ENCODE data around the gene SMPD3.

Gene SMPD3

DNA sequence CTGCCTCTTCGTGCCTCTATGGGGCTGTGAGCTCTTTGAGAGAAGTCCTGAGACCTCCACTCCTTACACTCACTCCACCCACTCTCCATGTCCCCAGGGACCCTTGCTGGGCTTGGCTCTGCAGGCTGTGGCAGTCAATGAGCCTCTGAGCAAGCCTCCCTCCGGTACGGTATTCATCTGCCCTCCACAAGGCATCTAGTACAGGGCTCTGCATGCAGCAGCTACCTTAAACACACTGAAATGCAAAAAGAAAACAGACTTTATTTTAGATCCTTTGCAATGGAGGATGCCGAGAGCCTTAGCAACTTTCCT lies 38.9 kb upstream of the SMPD3 start:
- no peaks in the 10 kb centered on the region for H3K36me3 ChIP-seq (ENCODE audit: control insufficient read depth, insufficient read depth, low read length)
- DNase-seq (ENCODE audit: extremely low read depth, insufficient read length) = no peak
- H3K4me3 ChIP-seq (replicated peaks; ENCODE audit: low read depth, low read length) = no peak overlapping the region
- TF ChIP-seq, protein P1, sequence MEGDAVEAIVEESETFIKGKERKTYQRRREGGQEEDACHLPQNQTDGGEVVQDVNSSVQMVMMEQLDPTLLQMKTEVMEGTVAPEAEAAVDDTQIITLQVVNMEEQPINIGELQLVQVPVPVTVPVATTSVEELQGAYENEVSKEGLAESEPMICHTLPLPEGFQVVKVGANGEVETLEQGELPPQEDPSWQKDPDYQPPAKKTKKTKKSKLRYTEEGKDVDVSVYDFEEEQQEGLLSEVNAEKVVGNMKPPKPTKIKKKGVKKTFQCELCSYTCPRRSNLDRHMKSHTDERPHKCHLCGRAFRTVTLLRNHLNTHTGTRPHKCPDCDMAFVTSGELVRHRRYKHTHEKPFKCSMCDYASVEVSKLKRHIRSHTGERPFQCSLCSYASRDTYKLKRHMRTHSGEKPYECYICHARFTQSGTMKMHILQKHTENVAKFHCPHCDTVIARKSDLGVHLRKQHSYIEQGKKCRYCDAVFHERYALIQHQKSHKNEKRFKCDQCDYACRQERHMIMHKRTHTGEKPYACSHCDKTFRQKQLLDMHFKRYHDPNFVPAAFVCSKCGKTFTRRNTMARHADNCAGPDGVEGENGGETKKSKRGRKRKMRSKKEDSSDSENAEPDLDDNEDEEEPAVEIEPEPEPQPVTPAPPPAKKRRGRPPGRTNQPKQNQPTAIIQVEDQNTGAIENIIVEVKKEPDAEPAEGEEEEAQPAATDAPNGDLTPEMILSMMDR (IDR thresholded peaks at IDR 0.05; ENCODE audit: insufficient read depth, low read length, poor library complexity, severe bottlenecking) = no peak
- H3K27me3 ChIP-seq (replicated peaks; ENCODE audit: control insufficient read depth, insufficient read depth, low read length) = no peaks in the 10 kb centered on the region

DNA sequence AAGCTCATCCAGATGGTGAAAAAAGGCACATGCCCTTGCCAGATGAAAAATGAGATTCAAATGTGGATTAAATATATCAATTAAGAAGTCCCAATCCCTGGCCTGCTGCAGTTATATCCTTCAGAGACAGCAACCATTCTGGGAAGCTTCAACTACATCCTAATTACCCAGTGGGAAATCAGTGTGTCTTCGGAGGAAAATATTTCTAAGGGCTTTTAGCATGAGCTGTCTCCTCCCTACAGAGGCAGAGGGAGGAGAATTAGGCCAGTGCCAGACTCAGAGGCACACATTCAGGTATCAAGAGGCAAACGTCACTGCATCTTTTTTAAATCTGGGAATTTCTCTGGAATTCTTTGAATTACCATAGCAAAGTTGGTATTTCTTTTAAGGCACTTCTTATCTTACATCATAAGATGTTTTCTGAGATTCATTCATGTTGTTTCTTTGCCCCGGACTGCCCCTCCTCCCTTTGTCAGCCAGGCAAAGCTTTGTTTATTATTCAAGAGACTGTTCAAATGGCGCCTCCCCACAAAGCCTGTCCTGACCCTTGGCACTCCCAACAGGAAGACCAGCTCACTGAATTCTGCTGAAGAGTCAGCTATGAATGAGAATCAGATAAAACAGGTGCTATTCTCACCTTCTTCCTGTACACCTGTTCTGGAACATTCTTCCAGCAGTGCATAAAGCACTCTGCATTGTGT lies 38.3 kb upstream of the SMPD3 start:
- no peaks in the 10 kb centered on the region for H3K36me3 ChIP-seq (ENCODE audit: control insufficient read depth, insufficient read depth, low read length)
- DNase-seq (ENCODE audit: extremely low read depth, insufficient read length) = no peak
- H3K4me3 ChIP-seq (replicated peaks; ENCODE audit: low read depth, low read length) = no peak overlapping the region
- TF ChIP-seq, protein P1 (IDR thresholded peaks at IDR 0.05; ENCODE audit: insufficient read depth, low read length, poor library complexity, severe bottlenecking) = no peak
- no peaks in the 10 kb centered on the region for H3K27me3 ChIP-seq (replicated peaks; ENCODE audit: control insufficient read depth, insufficient read depth, low read length)

DNA sequence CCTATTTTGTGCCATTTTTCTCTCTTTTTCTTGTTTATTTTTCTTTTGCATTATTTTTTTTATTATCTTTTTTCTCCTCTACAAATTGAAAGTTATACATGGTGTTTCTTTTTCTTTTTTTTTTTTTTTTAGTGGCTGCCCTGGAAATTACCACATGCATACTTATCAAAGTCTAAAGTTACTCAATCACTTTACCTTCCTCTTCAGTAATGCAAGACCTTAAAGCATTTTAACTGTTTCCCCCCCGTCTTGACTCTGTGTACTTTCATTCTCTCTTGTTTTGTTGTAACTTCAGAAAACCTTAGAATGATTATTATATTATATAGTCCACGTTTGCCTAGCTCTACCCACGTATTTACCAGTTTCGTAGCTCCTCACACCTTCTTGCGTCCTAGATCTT lies 33.3 kb upstream of the SMPD3 start:
- H3K4me3 ChIP-seq (replicated peaks; ENCODE audit: low read depth, low read length) = no peak overlapping the region
- no peaks in the 10 kb centered on the region for H3K27me3 ChIP-seq (replicated peaks; ENCODE audit: control insufficient read depth, insufficient read depth, low read length)
- H3K36me3 ChIP-seq (ENCODE audit: control insufficient read depth, insufficient read depth, low read length) = no peaks in the 10 kb centered on the region
- TF ChIP-seq, protein P1 (IDR thresholded peaks at IDR 0.05; ENCODE audit: insufficient read depth, low read length, poor library complexity, severe bottlenecking) = no peak
- DNase-seq (ENCODE audit: extremely low read depth, insufficient read length) = no peak

DNA sequence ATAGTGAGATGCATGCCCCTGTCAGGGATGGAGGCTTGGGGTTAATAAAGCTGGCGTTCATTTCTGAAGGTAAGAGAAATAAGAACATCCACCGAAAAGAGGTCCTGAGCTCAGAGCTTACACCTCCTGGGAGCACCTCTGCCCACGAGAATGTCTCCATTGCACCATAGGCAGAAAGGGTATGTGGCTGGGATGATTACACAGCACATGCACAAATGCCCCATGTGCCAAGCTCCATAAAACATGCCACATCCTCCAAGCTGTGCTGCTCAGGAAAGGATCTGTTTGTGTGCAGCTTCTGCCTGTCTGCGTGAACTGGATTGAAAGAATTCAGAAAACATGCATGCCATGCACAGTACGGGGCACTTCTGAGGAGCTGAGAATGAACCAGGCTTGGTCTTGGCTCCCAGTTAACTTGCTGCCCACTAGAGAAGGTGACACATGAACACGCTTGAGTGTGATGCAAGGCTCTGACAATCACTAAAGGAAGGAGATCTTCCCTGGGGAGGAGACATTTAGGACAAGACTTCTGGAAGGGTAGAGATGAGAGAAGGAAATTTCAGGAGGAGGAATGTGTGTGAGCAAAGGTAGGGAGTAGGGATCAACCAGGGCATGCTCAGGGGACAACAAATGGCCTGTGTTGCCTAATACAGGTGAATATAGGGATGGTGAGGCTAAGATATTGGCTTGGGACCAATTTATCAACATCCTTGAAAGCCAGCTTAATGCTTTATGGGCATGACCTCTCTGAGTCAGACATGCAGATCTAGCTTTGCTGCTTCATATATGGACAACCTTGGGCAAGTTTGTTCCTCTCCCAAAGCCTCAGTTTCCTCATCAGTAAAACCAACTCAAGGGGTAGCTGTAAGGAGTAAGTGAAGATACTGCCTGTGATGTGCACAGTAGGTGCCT lies 32.0 kb upstream of the SMPD3 start:
- Histone ChIP-seq H3K4me3 (replicated peaks; ENCODE audit: low read depth, low read length) (no peak overlapping the region), H3K27me3 (replicated peaks; ENCODE audit: control insufficient read depth, insufficient read depth, low read length) (no peaks in the 10 kb centered on the region), H3K36me3 (ENCODE audit: control insufficient read depth, insufficient read depth, low read length) (no peaks in the 10 kb centered on the region)
- DNase-seq (ENCODE audit: extremely low read depth, insufficient read length) = no peak
- TF ChIP-seq, protein P1 (IDR thresholded peaks at IDR 0.05; ENCODE audit: insufficient read depth, low read length, poor library complexity, severe bottlenecking) = no peak

DNA sequence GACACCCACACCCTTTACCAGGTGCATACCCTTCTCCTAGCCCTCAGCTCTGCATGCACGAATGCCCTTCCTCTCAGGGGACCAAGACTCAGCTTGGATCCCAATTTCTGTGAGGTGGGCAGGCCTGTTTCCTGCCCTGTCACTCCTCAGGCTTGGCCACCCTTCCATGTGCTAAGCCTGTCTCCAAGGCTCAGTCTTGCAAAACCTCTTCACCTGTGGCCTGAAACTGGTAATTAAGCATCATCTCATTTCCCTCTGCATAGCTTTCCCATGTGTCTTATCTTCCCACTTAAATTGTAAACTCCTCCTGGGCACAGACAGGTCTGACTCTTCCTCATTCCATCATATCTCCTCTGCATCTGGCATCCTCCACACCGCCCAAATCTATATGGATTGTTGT lies 31.0 kb upstream of the SMPD3 start:
- Histone ChIP-seq H3K27me3 (replicated peaks; ENCODE audit: control insufficient read depth, insufficient read depth, low read length) (no peaks in the 10 kb centered on the region), H3K4me3 (replicated peaks; ENCODE audit: low read depth, low read length) (no peak overlapping the region), H3K36me3 (ENCODE audit: control insufficient read depth, insufficient read depth, low read length) (no peaks in the 10 kb centered on the region)
- TF ChIP-seq, protein P1 (IDR thresholded peaks at IDR 0.05; ENCODE audit: insufficient read depth, low read length, poor library complexity, severe bottlenecking) = no peak
- DNase-seq (ENCODE audit: extremely low read depth, insufficient read length) = no peak

Measured in GM06990 (cell line).